H1 (cell line): ENCODE results near the gene GNL2.

ENCODE experiments used
- CREB1 ChIP-seq: IDR thresholded peaks from 2 replicates; pipeline ENCODE4 v1.6.1; 2012; ENCODE audit warnings: inconsistent platforms
- EP300 ChIP-seq, 2 experiments: IDR thresholded peaks; 1 replicate in 1 of 2; 2 replicates in 1 of 2; pipeline ENCODE4 v1.6.1; 2011 to 2012; ENCODE audit warnings: low read depth in 2 of 2, low read length in 2 of 2, mild to moderate bottlenecking in 2 of 2, borderline replicate concordance in 1 of 2, inconsistent platforms in 1 of 2, moderate library complexity in 1 of 2
- POLR2A ChIP-seq, 2 experiments: IDR thresholded peaks; 1 replicate in 1 of 2; 2 replicates in 1 of 2; pipeline ENCODE4 v1.6.1; 2011; ENCODE audit warnings: low read depth in 2 of 2, low read length in 2 of 2, mild to moderate bottlenecking in 2 of 2; ENCODE audit errors: control extremely low read depth in 1 of 2
- SIN3A ChIP-seq, 2 experiments: IDR thresholded peaks in 1 of 2; conservative IDR thresholded peaks in 1 of 2; 2 replicates each; pipeline ENCODE4 v1.6.1; 2011 to 2012; ENCODE audit warnings: low read length in 2 of 2, improper control_type of control experiment in 1 of 2, low read depth in 1 of 2, mild to moderate bottlenecking in 1 of 2
- TF ChIP-seq, protein P1 (sequence below): IDR thresholded peaks from 2 replicates; pipeline ENCODE4 v1.6.1; 2012; ENCODE audit warnings: inconsistent platforms
- TF ChIP-seq, protein P2 (sequence below), 3 experiments: IDR thresholded peaks; 1 replicate in 2 of 3; 2 replicates in 1 of 3; pipeline versions ENCODE4 v1.5.1 to v1.6.1; 2011; ENCODE audit warnings: low read length in 3 of 3, mild to moderate bottlenecking in 3 of 3, inconsistent platforms in 2 of 3, low read depth in 1 of 3, moderate library complexity in 1 of 3; ENCODE audit not compliant: insufficient read depth in 1 of 3; ENCODE audit errors: control extremely low read depth in 1 of 3
- TF ChIP-seq, protein P3 (sequence below): IDR thresholded peaks from 2 replicates; pipeline ENCODE4 v1.6.1; 2012; ENCODE audit warnings: inconsistent platforms
- TF ChIP-seq, protein P4 (sequence below): IDR thresholded peaks from 2 replicates; pipeline ENCODE4 v1.6.1; 2011; ENCODE audit warnings: low read length, improper control_type of control experiment

DNA sequence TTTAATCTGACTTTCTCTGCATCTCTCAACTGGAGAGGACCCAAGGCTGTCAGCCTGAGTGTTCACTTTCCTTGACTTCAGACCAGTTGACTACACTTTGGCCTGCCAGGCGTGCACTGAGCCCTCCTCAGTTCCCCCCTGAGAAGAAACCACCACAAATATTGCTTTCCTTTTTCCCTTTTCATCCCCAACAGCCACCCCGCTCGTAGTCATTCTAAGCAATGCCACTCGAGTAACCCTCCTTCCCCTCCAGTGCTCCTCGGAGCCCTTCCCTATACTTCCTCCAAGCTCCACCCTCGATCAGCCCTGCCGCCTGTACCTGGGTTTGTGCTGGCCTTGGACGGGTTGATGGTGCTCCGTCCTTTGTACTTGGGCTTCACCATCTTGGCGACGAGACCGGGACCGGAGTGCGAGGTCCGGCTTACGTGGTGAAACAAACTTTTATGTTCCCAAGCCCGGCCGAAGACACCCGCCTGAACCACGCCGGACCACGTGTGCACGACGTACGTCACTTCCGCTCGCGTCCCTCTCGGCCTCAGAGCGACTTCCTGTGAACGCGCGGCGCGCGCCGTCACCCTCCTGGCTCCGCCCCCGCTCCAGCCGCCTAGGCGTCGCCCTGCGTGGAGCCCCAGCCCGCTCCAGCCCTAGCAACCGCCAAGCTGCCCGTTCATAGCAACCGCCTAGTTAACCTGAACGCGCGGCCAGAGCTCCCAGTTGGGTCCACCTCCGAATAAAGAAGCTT, at the start of gene GNL2:
- TF ChIP-seq, protein P1, sequence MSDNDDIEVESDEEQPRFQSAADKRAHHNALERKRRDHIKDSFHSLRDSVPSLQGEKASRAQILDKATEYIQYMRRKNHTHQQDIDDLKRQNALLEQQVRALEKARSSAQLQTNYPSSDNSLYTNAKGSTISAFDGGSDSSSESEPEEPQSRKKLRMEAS = peak; percentile 98
- TF ChIP-seq, protein P2, sequence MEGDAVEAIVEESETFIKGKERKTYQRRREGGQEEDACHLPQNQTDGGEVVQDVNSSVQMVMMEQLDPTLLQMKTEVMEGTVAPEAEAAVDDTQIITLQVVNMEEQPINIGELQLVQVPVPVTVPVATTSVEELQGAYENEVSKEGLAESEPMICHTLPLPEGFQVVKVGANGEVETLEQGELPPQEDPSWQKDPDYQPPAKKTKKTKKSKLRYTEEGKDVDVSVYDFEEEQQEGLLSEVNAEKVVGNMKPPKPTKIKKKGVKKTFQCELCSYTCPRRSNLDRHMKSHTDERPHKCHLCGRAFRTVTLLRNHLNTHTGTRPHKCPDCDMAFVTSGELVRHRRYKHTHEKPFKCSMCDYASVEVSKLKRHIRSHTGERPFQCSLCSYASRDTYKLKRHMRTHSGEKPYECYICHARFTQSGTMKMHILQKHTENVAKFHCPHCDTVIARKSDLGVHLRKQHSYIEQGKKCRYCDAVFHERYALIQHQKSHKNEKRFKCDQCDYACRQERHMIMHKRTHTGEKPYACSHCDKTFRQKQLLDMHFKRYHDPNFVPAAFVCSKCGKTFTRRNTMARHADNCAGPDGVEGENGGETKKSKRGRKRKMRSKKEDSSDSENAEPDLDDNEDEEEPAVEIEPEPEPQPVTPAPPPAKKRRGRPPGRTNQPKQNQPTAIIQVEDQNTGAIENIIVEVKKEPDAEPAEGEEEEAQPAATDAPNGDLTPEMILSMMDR (IDR thresholded peaks at IDR 0.05; ENCODE audit: control extremely low read depth in 1 of 3, insufficient read depth in 1 of 3, low read depth in 1 of 3, low read length in 3 of 3) = no peak
- TF ChIP-seq, protein P3, sequence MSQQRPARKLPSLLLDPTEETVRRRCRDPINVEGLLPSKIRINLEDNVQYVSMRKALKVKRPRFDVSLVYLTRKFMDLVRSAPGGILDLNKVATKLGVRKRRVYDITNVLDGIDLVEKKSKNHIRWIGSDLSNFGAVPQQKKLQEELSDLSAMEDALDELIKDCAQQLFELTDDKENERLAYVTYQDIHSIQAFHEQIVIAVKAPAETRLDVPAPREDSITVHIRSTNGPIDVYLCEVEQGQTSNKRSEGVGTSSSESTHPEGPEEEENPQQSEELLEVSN = peak; percentile 64
- TF ChIP-seq, protein P4, sequence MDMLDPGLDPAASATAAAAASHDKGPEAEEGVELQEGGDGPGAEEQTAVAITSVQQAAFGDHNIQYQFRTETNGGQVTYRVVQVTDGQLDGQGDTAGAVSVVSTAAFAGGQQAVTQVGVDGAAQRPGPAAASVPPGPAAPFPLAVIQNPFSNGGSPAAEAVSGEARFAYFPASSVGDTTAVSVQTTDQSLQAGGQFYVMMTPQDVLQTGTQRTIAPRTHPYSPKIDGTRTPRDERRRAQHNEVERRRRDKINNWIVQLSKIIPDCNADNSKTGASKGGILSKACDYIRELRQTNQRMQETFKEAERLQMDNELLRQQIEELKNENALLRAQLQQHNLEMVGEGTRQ = peak; percentile 88
- TF ChIP-seq POLR2A (IDR thresholded peaks at IDR 0.05; ENCODE audit: control extremely low read depth in 1 of 2, low read depth in 2 of 2, low read length in 2 of 2) = peak in 1 of 2 experiments; percentile 95; a peak in 2 of 3 replicates
- TF ChIP-seq CREB1 = peak; percentile 92
- TF ChIP-seq EP300 (IDR thresholded peaks at IDR 0.05; ENCODE audit: borderline replicate concordance in 1 of 2, low read depth in 2 of 2, low read length in 2 of 2) = no peak
- TF ChIP-seq SIN3A (conservative IDR thresholded peaks at IDR 0.05 in 1 of 2, IDR thresholded peaks at IDR 0.05 in 1 of 2; ENCODE audit: low read depth in 1 of 2, low read length in 2 of 2) = peak; percentile 89 to 92; a peak in 3 of 4 replicates
